Activated CD4-positive, alpha-beta T cell treated with anti-CD3 and anti-CD28 coated beads, Interleukin-2, Interleukin-6, amounts not matched to agents 100 ng/mL and 50 ng/mL, durations not matched to agents 16 hours and 8 hours (primary cell): ENCODE results near the gene BTG3.

Source experiments
- DNase-seq: peaks from one replicate; pipeline ENCODE4 v3.0.0-alpha.2; 2020

The BTG3 gene

GRCh38 chr21:17612565-17613241 is at the start of gene BTG3:
BTG3 (minus strand) TSS chr21:17612901; CDS start chr21:17609144, 3,757 bp downstream.
- peak; percentile 92 for DNase-seq

GRCh38 chr21:17660862-17661261 is 48.2 kb upstream of the BTG3 start:
- DNase-seq: no peak

- DNase-seq: no peak
Measured at GRCh38 chr21:17660452-17660851, 47.8 kb upstream of the BTG3 start.

GRCh38 chr21:17658931-17659330 is 46.2 kb upstream of the BTG3 start:
- DNase-seq: no peak

- DNase-seq: no peak
Measured at GRCh38 chr21:17651526-17651925, 38.8 kb upstream of the BTG3 start.

- no peak for DNase-seq
Measured at GRCh38 chr21:17650292-17650691, 37.6 kb upstream of the BTG3 start.

GRCh38 chr21:17646790-17647189 is 34.1 kb upstream of the BTG3 start:
- DNase-seq: no peak

- no peak for DNase-seq
Measured at GRCh38 chr21:17644186-17644585, 31.5 kb upstream of the BTG3 start.

- DNase-seq: no peak
Measured at GRCh38 chr21:17640821-17641220, 28.1 kb upstream of the BTG3 start.

GRCh38 chr21:17636711-17637110 is 24.0 kb upstream of the BTG3 start:
- no peak for DNase-seq

- no peak for DNase-seq
Measured at GRCh38 chr21:17631195-17631594, 18.5 kb upstream of the BTG3 start.

GRCh38 chr21:17622018-17622417 is 9.3 kb upstream of the BTG3 start:
- no peak for DNase-seq

GRCh38 chr21:17616831-17617230 is 4.1 kb upstream of the BTG3 start:
- no peak for DNase-seq

- no peak for DNase-seq
Measured at GRCh38 chr21:17613242-17613676, 558 bp upstream of the BTG3 start.

GRCh38 chr21:17612023-17612564 is 607 bp downstream of the BTG3 start:
- peak; percentile 21 for DNase-seq

- DNase-seq: peak; percentile 86
Measured at GRCh38 chr21:17611414-17612022, 1.2 kb downstream of the BTG3 start.

- no peak for DNase-seq
Measured at GRCh38 chr21:17610911-17611310, 1.8 kb downstream of the BTG3 start.

GRCh38 chr21:17609681-17610080 is 3.0 kb downstream of the BTG3 start:
- DNase-seq: no peak

GRCh38 chr21:17607684-17608083 is 5.0 kb downstream of the BTG3 start:
- no peak for DNase-seq

GRCh38 chr21:17602874-17603273 is 9.8 kb downstream of the BTG3 start:
- peak; percentile 26 for DNase-seq

- no peak for DNase-seq
Measured at GRCh38 chr21:17598437-17598836, 14.3 kb downstream of the BTG3 start.

- DNase-seq: no peak
Measured at GRCh38 chr21:17597680-17598079, 15.0 kb downstream of the BTG3 start.

- no peak for DNase-seq
Measured at GRCh38 chr21:17590430-17590829, 22.3 kb downstream of the BTG3 start.

GRCh38 chr21:17585875-17586450 is 26.7 kb downstream of the BTG3 start:
- DNase-seq: peak; percentile 49
